NB4 (cell line): ENCODE measurements around the gene INHA.
A peak's percentile ranks its signal among the peaks of the same experiment; 100 is the strongest.

ENCODE experiments used
- CTCF ChIP-seq: IDR thresholded peaks from one replicate; pipeline ENCODE4 v1.5.1; 2012; ENCODE audit warnings: low read depth, low read length
- MAX ChIP-seq: IDR thresholded peaks from 2 replicates; pipeline ENCODE4 v1.6.1; 2011; ENCODE audit warnings: low read depth, low read length
- MYC ChIP-seq: IDR thresholded peaks from 2 replicates; pipeline ENCODE4 v1.6.1; 2011; ENCODE audit warnings: low read depth, low read length
- POLR2A ChIP-seq: IDR thresholded peaks from 2 replicates; pipeline ENCODE4 v1.6.1; 2011; ENCODE audit warnings: mild to moderate bottlenecking; ENCODE audit not compliant: insufficient read length; ENCODE audit errors: extremely low read depth

GRCh38 chr2:219523031-219523671 lies 49.0 kb upstream of the INHA start:
- TF ChIP-seq CTCF (peak; percentile 22), POLR2A (no peak), MAX (no peak), MYC (no peak)
